ENCODE results near the gene ZNF609.

The ZNF609 gene

GRCh38 chr15:64502551-64502950 lies 42.2 kb downstream of the ZNF609 start (continued):
- TF ChIP-seq PATZ1 (CRISPR knock-in tag; IDR thresholded peaks at IDR 0.05; ENCODE audit: borderline replicate concordance) (no peak), ZFP30 (CRISPR knock-in tag; IDR thresholded peaks at IDR 0.05) (no peak), ZFP3 (CRISPR knock-in tag; IDR thresholded peaks at IDR 0.05) (no peak)

GRCh38 chr15:64503197-64503596 lies 42.8 kb downstream of the ZNF609 start:
- TF ChIP-seq, protein P1, sequence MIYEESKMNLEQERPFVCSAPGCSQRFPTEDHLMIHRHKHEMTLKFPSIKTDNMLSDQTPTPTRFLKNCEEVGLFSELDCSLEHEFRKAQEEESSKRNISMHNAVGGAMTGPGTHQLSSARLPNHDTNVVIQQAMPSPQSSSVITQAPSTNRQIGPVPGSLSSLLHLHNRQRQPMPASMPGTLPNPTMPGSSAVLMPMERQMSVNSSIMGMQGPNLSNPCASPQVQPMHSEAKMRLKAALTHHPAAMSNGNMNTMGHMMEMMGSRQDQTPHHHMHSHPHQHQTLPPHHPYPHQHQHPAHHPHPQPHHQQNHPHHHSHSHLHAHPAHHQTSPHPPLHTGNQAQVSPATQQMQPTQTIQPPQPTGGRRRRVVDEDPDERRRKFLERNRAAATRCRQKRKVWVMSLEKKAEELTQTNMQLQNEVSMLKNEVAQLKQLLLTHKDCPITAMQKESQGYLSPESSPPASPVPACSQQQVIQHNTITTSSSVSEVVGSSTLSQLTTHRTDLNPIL (CRISPR knock-in tag; IDR thresholded peaks at IDR 0.05; ENCODE audit: low read depth), result no peak
- no peak for TF ChIP-seq ARNTL (CRISPR knock-in tag; IDR thresholded peaks at IDR 0.05; ENCODE audit: borderline replicate concordance, low read depth)
- TF ChIP-seq ZNF565 (CRISPR knock-in tag; conservative IDR thresholded peaks at IDR 0.05; ENCODE audit: low read depth), result no peak
- TF ChIP-seq ESRRG (CRISPR knock-in tag; IDR thresholded peaks at IDR 0.05), result no peak
- TF ChIP-seq, protein P2, sequence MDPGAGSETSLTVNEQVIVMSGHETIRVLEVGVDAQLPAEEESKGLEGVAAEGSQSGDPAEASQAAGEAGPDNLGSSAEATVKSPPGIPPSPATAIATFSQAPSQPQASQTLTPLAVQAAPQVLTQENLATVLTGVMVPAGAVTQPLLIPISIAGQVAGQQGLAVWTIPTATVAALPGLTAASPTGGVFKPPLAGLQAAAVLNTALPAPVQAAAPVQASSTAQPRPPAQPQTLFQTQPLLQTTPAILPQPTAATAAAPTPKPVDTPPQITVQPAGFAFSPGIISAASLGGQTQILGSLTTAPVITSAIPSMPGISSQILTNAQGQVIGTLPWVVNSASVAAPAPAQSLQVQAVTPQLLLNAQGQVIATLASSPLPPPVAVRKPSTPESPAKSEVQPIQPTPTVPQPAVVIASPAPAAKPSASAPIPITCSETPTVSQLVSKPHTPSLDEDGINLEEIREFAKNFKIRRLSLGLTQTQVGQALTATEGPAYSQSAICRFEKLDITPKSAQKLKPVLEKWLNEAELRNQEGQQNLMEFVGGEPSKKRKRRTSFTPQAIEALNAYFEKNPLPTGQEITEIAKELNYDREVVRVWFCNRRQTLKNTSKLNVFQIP (CRISPR knock-in tag; IDR thresholded peaks at IDR 0.05; ENCODE audit: borderline replicate concordance, low read depth), result no peak
- TF ChIP-seq TSHZ2 (CRISPR knock-in tag; IDR thresholded peaks at IDR 0.05), result no peak
- TF ChIP-seq ZFP3 (CRISPR knock-in tag; IDR thresholded peaks at IDR 0.05), result no peak
- TF ChIP-seq RARB (CRISPR knock-in tag; IDR thresholded peaks at IDR 0.05), result no peak
- TF ChIP-seq ZNF8 (CRISPR knock-in tag; IDR thresholded peaks at IDR 0.05), result no peak
- no peak for TF ChIP-seq GLIS3 (CRISPR knock-in tag; IDR thresholded peaks at IDR 0.05)
- no peak for TF ChIP-seq PPARA (CRISPR knock-in tag; IDR thresholded peaks at IDR 0.05; ENCODE audit: borderline replicate concordance)
- TF ChIP-seq, protein P3, sequence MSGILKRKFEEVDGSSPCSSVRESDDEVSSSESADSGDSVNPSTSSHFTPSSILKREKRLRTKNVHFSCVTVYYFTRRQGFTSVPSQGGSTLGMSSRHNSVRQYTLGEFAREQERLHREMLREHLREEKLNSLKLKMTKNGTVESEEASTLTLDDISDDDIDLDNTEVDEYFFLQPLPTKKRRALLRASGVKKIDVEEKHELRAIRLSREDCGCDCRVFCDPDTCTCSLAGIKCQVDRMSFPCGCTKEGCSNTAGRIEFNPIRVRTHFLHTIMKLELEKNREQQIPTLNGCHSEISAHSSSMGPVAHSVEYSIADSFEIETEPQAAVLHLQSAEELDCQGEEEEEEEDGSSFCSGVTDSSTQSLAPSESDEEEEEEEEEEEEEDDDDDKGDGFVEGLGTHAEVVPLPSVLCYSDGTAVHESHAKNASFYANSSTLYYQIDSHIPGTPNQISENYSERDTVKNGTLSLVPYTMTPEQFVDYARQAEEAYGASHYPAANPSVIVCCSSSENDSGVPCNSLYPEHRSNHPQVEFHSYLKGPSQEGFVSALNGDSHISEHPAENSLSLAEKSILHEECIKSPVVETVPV (CRISPR knock-in tag; IDR thresholded peaks at IDR 0.05), result no peak
- no peak for TF ChIP-seq ZC3H10 (CRISPR knock-in tag; IDR thresholded peaks at IDR 0.05)
- TF ChIP-seq PATZ1 (CRISPR knock-in tag; IDR thresholded peaks at IDR 0.05; ENCODE audit: borderline replicate concordance), result no peak
- peak; percentile 84 for ATAC-seq

- ATAC-seq, result no peak
- no peak for TF ChIP-seq ZFP30 (CRISPR knock-in tag; IDR thresholded peaks at IDR 0.05)
- TF ChIP-seq, protein P1 (CRISPR knock-in tag; IDR thresholded peaks at IDR 0.05; ENCODE audit: low read depth), result no peak
- TF ChIP-seq ZC3H10 (CRISPR knock-in tag; IDR thresholded peaks at IDR 0.05), result no peak
- no peak for TF ChIP-seq ZFP3 (CRISPR knock-in tag; IDR thresholded peaks at IDR 0.05)
- TF ChIP-seq ISL1 (CRISPR knock-in tag; IDR thresholded peaks at IDR 0.05), result no peak
- TF ChIP-seq TOX (CRISPR knock-in tag; IDR thresholded peaks at IDR 0.05; ENCODE audit: borderline replicate concordance), result no peak
- TF ChIP-seq ARNTL (CRISPR knock-in tag; IDR thresholded peaks at IDR 0.05; ENCODE audit: borderline replicate concordance, low read depth), result no peak
- TF ChIP-seq TSHZ2 (CRISPR knock-in tag; IDR thresholded peaks at IDR 0.05), result no peak
- TF ChIP-seq PPARA (CRISPR knock-in tag; IDR thresholded peaks at IDR 0.05; ENCODE audit: borderline replicate concordance), result no peak
- TF ChIP-seq, protein P3 (CRISPR knock-in tag; IDR thresholded peaks at IDR 0.05), result no peak
- no peak for TF ChIP-seq ESRRG (CRISPR knock-in tag; IDR thresholded peaks at IDR 0.05)
- no peak for TF ChIP-seq OSR1 (CRISPR knock-in tag; IDR thresholded peaks at IDR 0.05)
- no peak for TF ChIP-seq CSDC2 (CRISPR knock-in tag; IDR thresholded peaks at IDR 0.05)
Measured at GRCh38 chr15:64503640-64504039, 43.3 kb downstream of the ZNF609 start.

All from SK-N-SH treated with all-trans-retinoic acid at 6 μM for 48 hours (cell line).